C4-2B (cell line): ENCODE measurements around the gene NADK2.

ENCODE experiments used
- ZFX ChIP-seq: fragments of 450-650 bp; IDR thresholded peaks from 2 replicates; pipeline ENCODE4 v1.6.1; 2017
- TF ChIP-seq, protein P1 (sequence below): fragments of 450-650 bp; conservative IDR thresholded peaks from 2 replicates; pipeline ENCODE4 v1.5.1; 2017; ENCODE audit warnings: mild to moderate bottlenecking

- TF ChIP-seq, protein P1, sequence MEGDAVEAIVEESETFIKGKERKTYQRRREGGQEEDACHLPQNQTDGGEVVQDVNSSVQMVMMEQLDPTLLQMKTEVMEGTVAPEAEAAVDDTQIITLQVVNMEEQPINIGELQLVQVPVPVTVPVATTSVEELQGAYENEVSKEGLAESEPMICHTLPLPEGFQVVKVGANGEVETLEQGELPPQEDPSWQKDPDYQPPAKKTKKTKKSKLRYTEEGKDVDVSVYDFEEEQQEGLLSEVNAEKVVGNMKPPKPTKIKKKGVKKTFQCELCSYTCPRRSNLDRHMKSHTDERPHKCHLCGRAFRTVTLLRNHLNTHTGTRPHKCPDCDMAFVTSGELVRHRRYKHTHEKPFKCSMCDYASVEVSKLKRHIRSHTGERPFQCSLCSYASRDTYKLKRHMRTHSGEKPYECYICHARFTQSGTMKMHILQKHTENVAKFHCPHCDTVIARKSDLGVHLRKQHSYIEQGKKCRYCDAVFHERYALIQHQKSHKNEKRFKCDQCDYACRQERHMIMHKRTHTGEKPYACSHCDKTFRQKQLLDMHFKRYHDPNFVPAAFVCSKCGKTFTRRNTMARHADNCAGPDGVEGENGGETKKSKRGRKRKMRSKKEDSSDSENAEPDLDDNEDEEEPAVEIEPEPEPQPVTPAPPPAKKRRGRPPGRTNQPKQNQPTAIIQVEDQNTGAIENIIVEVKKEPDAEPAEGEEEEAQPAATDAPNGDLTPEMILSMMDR: no peak
- TF ChIP-seq ZFX: no peak
These were observed 37.5 kb upstream of the NADK2 start for GRCh38 chr5:36279054-36279698.
